PC-3 (cell line): Measurements from ENCODE around the gene TMEM52. TPM values are rescaled to one million over a fixed set of nuclear protein-coding genes. Genes with fewer than 3 reads are reported as not detected.

Experiments
- ATAC-seq: fragments of 200-7000 bp; cut with Tn5 transposase; 2 replicates; pipeline ENCODE4 v1.9.1; 2020; ENCODE audit warnings: mild to moderate bottlenecking, moderate library complexity
- BruUV-seq: library from RNA; stranded (reverse); fragments of 400-500 nt; replicated peaks from 2 replicates; lab custom pipeline; 2021; lab: Mats Ljungman, UMichigan
- CTCF ChIA-PET: fragments of 300-600 bp; sonication (Branson Sonifier 250); formaldehyde crosslinking; loops from one replicate; lab custom pipeline; 2022; ENCODE audit warnings: antibody characterized with exemption; lab: Charles Lee
- POLR2A ChIA-PET: fragments of 300-600 bp; sonication (Branson Sonifier 250); formaldehyde crosslinking; loops from one replicate; lab custom pipeline; 2022; ENCODE audit warnings: antibody characterized with exemption; ENCODE audit not compliant: unreplicated experiment; lab: Charles Lee
- DNase-seq: peaks from one replicate; pipeline ENCODE4 v3.0.0-alpha.2; 2015
- H2AFZ ChIP-seq: fragments of 300-600 bp; sonication (generic); 2 replicates; pipeline ENCODE4 v1.6.0; 2016; ENCODE audit warnings: antibody characterized with exemption, low read length
- H3F3A ChIP-seq: fragments of 300-600 bp; sonication (generic); one replicate; pipeline ENCODE4 v1.6.0; 2017; ENCODE audit warnings: antibody characterized with exemption, low read length, control low read depth, mild to moderate bottlenecking; ENCODE audit not compliant: unreplicated experiment
- H3K27ac ChIP-seq: fragments of 300-600 bp; sonication (generic); 2 replicates; pipeline ENCODE4 v1.5.1; 2016; ENCODE audit warnings: mild to moderate bottlenecking, low read length
- H3K27me3 ChIP-seq: fragments of 300-600 bp; sonication (generic); 2 replicates; pipeline ENCODE4 v1.6.1; 2016; ENCODE audit warnings: low read length, mixed read lengths
- H3K36me3 ChIP-seq: fragments of 300-600 bp; sonication (generic); 2 replicates; pipeline ENCODE4 v1.6.1; 2016; ENCODE audit warnings: low read depth, mixed run types, low read length, mixed read lengths
- H3K4me1 ChIP-seq: fragments of 300-600 bp; sonication (generic); 2 replicates; pipeline ENCODE4 v1.5.1; 2016; ENCODE audit warnings: low read length; ENCODE audit not compliant: insufficient read depth
- H3K4me2 ChIP-seq: fragments of 300-600 bp; sonication (generic); 2 replicates; pipeline ENCODE4 v1.6.0; 2016; ENCODE audit warnings: low read length
- H3K4me3 ChIP-seq: fragments of 300-600 bp; sonication (generic); 2 replicates; pipeline ENCODE4 v1.5.1; 2016; ENCODE audit warnings: mild to moderate bottlenecking, low read length, mixed read lengths
- H3K79me2 ChIP-seq: fragments of 300-600 bp; sonication (generic); 2 replicates; pipeline ENCODE4 v1.6.1; 2017; ENCODE audit warnings: low read length, mixed read lengths
- H3K9ac ChIP-seq: fragments of 300-600 bp; sonication (generic); 2 replicates; pipeline ENCODE4 v1.6.0; 2016; ENCODE audit warnings: mild to moderate bottlenecking, low read length
- H3K9me2 ChIP-seq: fragments of 300-600 bp; sonication (generic); replicated peaks from 2 replicates; pipeline ENCODE4 v1.6.1; 2016; ENCODE audit warnings: mixed run types, low read length, mixed read lengths
- H3K9me3 ChIP-seq: fragments of 300-600 bp; sonication (generic); 2 replicates; pipeline ENCODE4 v1.6.1; 2016; ENCODE audit warnings: low read length, mixed read lengths
- H4K20me1 ChIP-seq: fragments of 300-600 bp; sonication (generic); 2 replicates; pipeline ENCODE4 v1.6.1; 2016; ENCODE audit warnings: low read length, mixed read lengths
- EZH2 ChIP-seq: fragments of 300-600 bp; sonication (generic); IDR thresholded peaks from one replicate; pipeline ENCODE4 v1.6.1; 2017; ENCODE audit warnings: antibody characterized with exemption, mild to moderate bottlenecking, low read length; ENCODE audit not compliant: unreplicated experiment
- EZH2phosphoT487 ChIP-seq: fragments of 300-600 bp; sonication (generic); IDR thresholded peaks from 2 replicates; pipeline ENCODE4 v1.6.1; 2018; ENCODE audit warnings: mild to moderate bottlenecking, antibody characterized with exemption, low read length, borderline replicate concordance
- intact Hi-C: fragments of 100-400 bp; cut with micrococcal nuclease; formaldehyde crosslinking; loops from 2 replicates; pipeline ENCODE4 v1.9.0; 2023
- total RNA-seq: library from RNA; depleted of rRNA; stranded (reverse); fragments of >200 nt; gene quantifications from 2 replicates; pipeline ENCODE4 v1.2.3, GENCODE V29; 2014
- TF ChIP-seq, protein P1 (sequence below): fragments of 300-600 bp; sonication (generic); conservative IDR thresholded peaks from 2 replicates; pipeline ENCODE4 v1.5.1; 2017; ENCODE audit warnings: antibody characterized with exemption, low read depth, mild to moderate bottlenecking, low read length

The TMEM52 gene
- total RNA-seq, 1 experiment from 2014 or later: 22.6 TPM

GRCh38 chr1:1908506-1908791 lies 10.6 kb downstream of the TMEM52 start:
- H4K20me1 ChIP-seq: no peaks in the 10 kb centered on the region
- H3K79me2 ChIP-seq: no peaks in the 10 kb centered on the region
- no peak overlapping the region for H3K27ac ChIP-seq
- H3K9me2 ChIP-seq: no peaks in the 10 kb centered on the region
- H2AFZ ChIP-seq: peak overlapping the region; percentile 87
- H3K27me3 ChIP-seq: no peaks in the 10 kb centered on the region
- ATAC-seq (no peak; the same call in none of the 2 replicates), DNase-seq (peak; percentile 27)
- H3K36me3 ChIP-seq: no peaks in the 10 kb centered on the region
- no peaks in the 10 kb centered on the region for H3F3A ChIP-seq
- peak overlapping the region; percentile 83 for H3K9ac ChIP-seq
- ChIA-PET POLR2A (interaction anchor here (0.6 kb wide), 5 partner anchors 20 to 150 kb away, joined by 3 to 12 read pairs (median 5); no protein-coding TSS in a partner anchor), CTCF (interaction anchor here (0.6 to 1.4 kb wide), 10 partner anchors 9 to 138 kb away, joined by 3 to 15 read pairs (median 5); no protein-coding TSS in a partner anchor)
- peak overlapping the region; percentile 94 for H3K4me2 ChIP-seq
- H3K4me3 ChIP-seq: peak overlapping the region; percentile 87
- intact Hi-C loops: loop anchor here (2.0 to 10.0 kb wide), 3 partner anchors 18 to 224 kb away; partner anchors contain the start of gene GNB1
- no TSS peak for BruUV-seq
- no peak for TF ChIP-seq EZH2phosphoT487
- TF ChIP-seq EZH2: no peak
- TF ChIP-seq, protein P1, sequence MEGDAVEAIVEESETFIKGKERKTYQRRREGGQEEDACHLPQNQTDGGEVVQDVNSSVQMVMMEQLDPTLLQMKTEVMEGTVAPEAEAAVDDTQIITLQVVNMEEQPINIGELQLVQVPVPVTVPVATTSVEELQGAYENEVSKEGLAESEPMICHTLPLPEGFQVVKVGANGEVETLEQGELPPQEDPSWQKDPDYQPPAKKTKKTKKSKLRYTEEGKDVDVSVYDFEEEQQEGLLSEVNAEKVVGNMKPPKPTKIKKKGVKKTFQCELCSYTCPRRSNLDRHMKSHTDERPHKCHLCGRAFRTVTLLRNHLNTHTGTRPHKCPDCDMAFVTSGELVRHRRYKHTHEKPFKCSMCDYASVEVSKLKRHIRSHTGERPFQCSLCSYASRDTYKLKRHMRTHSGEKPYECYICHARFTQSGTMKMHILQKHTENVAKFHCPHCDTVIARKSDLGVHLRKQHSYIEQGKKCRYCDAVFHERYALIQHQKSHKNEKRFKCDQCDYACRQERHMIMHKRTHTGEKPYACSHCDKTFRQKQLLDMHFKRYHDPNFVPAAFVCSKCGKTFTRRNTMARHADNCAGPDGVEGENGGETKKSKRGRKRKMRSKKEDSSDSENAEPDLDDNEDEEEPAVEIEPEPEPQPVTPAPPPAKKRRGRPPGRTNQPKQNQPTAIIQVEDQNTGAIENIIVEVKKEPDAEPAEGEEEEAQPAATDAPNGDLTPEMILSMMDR: no peak
- no peaks in the 10 kb centered on the region for H3K9me3 ChIP-seq
- H3K4me1 ChIP-seq: peaks cover 15% of the 10 kb centered on the region

DNA sequence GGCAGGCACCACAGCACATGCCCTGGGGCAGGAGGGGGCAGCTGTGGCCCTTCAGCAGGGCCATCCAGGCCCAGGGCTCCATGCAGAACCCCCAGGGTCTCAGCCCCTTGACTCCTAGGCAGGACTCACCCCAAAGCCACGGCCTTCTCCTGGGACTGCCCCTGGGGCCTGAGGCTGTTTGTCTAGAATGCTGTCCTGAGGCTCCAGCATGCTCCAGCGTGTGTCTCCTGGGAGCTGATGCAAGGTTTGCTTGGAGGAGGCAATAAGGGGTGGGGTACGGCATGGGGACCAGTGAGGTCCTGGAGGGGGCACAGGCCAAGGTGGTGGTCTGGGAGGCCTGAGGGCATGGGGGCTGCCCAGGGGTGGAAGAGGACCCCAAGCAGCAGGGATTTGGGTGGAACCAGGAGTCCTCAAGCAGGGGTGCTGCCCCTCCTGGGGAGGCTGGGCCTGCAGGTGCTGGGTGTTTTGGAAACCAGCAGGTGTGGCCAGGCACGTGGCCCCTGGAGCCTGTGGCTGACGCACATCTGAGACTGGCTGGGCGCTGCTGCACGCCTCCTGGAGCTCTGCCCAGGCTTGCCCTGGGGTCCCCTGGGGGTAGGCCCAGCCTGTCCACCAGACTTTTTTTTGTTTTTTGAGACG lies 11.9 kb downstream of the TMEM52 start:
- TF ChIP-seq EZH2 (no peak), EZH2phosphoT487 (no peak)
- TF ChIP-seq, protein P1: no peak
- no peak overlapping the region for H2AFZ ChIP-seq
- intact Hi-C loops: loop anchor here (5.0 to 10.0 kb wide), 2 partner anchors 150 to 222 kb away; no protein-coding TSS in a partner anchor
- no peak overlapping the region for H3K4me3 ChIP-seq
- H3K36me3 ChIP-seq: no peaks in the 10 kb centered on the region
- DNase-seq (no peak), ATAC-seq (no peak)
- H3K27me3 ChIP-seq: no peaks in the 10 kb centered on the region
- H4K20me1 ChIP-seq: no peaks in the 10 kb centered on the region
- BruUV-seq: no TSS peak
- H3K9me3 ChIP-seq: no peaks in the 10 kb centered on the region
- no peaks in the 10 kb centered on the region for H3K9me2 ChIP-seq
- no peaks in the 10 kb centered on the region for H3K79me2 ChIP-seq
- H3K4me2 ChIP-seq: no peak overlapping the region
- H3F3A ChIP-seq: no peaks in the 10 kb centered on the region
- H3K27ac ChIP-seq: no peak overlapping the region
- no peak overlapping the region for H3K9ac ChIP-seq
- ChIA-PET POLR2A (no interaction called here), CTCF (interaction anchor here (1.6 kb wide), 1 partner anchor 9 kb away, joined by 5 read pairs; no protein-coding TSS in a partner anchor)
- H3K4me1 ChIP-seq: peaks cover 15% of the 10 kb centered on the region
